HG03066 (cell line): Measurements from ENCODE around the gene RBL2.
A peak's percentile ranks its signal among the peaks of the same experiment; 100 is the strongest.

ENCODE experiments used
- ATAC-seq: cut with Tn5 transposase; IDR thresholded peaks from one replicate; pipeline ENCODE4 v1.9.1; 2021; ENCODE audit warnings: low read depth; ENCODE audit not compliant: unreplicated experiment

Gene RBL2

GRCh38 chr16:53446090-53446489, 11.8 kb downstream of the RBL2 start:
- no peak for ATAC-seq

GRCh38 chr16:53449816-53450517, 15.7 kb downstream of the RBL2 start:
- no peak for ATAC-seq

- no peak for ATAC-seq
Observed at GRCh38 chr16:53453928-53454327, 19.7 kb downstream of the RBL2 start.

GRCh38 chr16:53456625-53457024, 22.4 kb downstream of the RBL2 start:
- ATAC-seq = no peak

- ATAC-seq = peak; percentile 100
Observed at GRCh38 chr16:53457670-53458069, 23.4 kb downstream of the RBL2 start.

GRCh38 chr16:53458635-53459034, 24.4 kb downstream of the RBL2 start:
- no peak for ATAC-seq

GRCh38 chr16:53465606-53466280, 31.5 kb downstream of the RBL2 start:
- no peak for ATAC-seq

GRCh38 chr16:53476867-53477266, 42.6 kb downstream of the RBL2 start:
- ATAC-seq = no peak

GRCh38 chr16:53478965-53479364, 44.7 kb downstream of the RBL2 start:
- ATAC-seq = no peak

- no peak for ATAC-seq
Observed at GRCh38 chr16:53480394-53480793, 46.1 kb downstream of the RBL2 start.

GRCh38 chr16:53482123-53482522, 47.9 kb downstream of the RBL2 start:
- no peak for ATAC-seq

- no peak for ATAC-seq
Observed at GRCh38 chr16:53484542-53484941, 50.3 kb downstream of the RBL2 start.

- no peak for ATAC-seq
Observed at GRCh38 chr16:53486230-53486629, 52.0 kb downstream of the RBL2 start.

- ATAC-seq = no peak
Observed at GRCh38 chr16:53489755-53490154, 55.5 kb downstream of the RBL2 start.

- ATAC-seq = no peak
Observed at GRCh38 chr16:53492503-53492902, 58.2 kb downstream of the RBL2 start.

- ATAC-seq = no peak
Observed at GRCh38 chr16:53494636-53495035, 60.4 kb downstream of the RBL2 start.

GRCh38 chr16:53495325-53495724, 61.1 kb downstream of the RBL2 start:
- ATAC-seq = no peak

- ATAC-seq = no peak
Observed at GRCh38 chr16:53498984-53499383, 64.7 kb downstream of the RBL2 start.

GRCh38 chr16:53501216-53501859, 67.1 kb downstream of the RBL2 start:
- ATAC-seq = no peak

- ATAC-seq = peak; percentile 30
Observed at GRCh38 chr16:53502331-53503269, 68.3 kb downstream of the RBL2 start, which contains the start of gene AKTIP. AKTIP (minus strand) TSS chr16:53503209; CDS start chr16:53500259, 2,950 bp downstream.
